Muscle of leg (tissue), 11 donors: ENCODE data around the gene TMEM252. TPM values are rescaled to one million over a fixed set of nuclear protein-coding genes. Genes with fewer than 3 reads are reported as not detected.

Experiments used
- DNase-seq: peaks from one replicate; pipeline ENCODE4 v3.0.0; 2013
- H3K27ac ChIP-seq: one replicate; pipeline ENCODE4 v1.5.1; 2013; ENCODE audit warnings: mild to moderate bottlenecking, low read length, control low read depth
- H3K27me3 ChIP-seq: one replicate; pipeline ENCODE4 v1.6.1; 2013; ENCODE audit warnings: low read length; ENCODE audit not compliant: control insufficient read depth, insufficient read depth
- H3K36me3 ChIP-seq: one replicate; pipeline ENCODE4 v1.6.1; 2013; ENCODE audit warnings: low read length; ENCODE audit not compliant: control insufficient read depth, insufficient read depth
- H3K4me1 ChIP-seq: one replicate; pipeline ENCODE4 v1.6.1; 2013; ENCODE audit warnings: low read length; ENCODE audit not compliant: control insufficient read depth, insufficient read depth
- H3K4me3 ChIP-seq: one replicate; pipeline ENCODE4 v1.5.1; 2013; ENCODE audit warnings: low read length, control low read depth
- H3K9me3 ChIP-seq: replicated peaks from 2 replicates; pipeline ENCODE4 v1.6.1; 2013; ENCODE audit warnings: low read depth, low read length; ENCODE audit not compliant: control insufficient read depth
- WGBS: methylation state at CpG from one replicate; pipeline ENCODE4 v1.1.5; 2013; ENCODE audit warnings: missing lambda C conversion rate; ENCODE audit not compliant: insufficient coverage; 5-methylcytosine and 5-hydroxymethylcytosine counted together
- polyA plus RNA-seq, 8 donors: library from polyadenylated mRNA; unstranded; fragments of 120-200 nt; gene quantifications; one replicate each; pipeline versions ENCODE4 v1.2.1 to v1.2.3, GENCODE V29; 2013; ENCODE audit warnings: inconsistent platforms in 1 of 8, low replicate concordance in 1 of 8; ENCODE audit not compliant: insufficient read length in 8 of 8, insufficient read depth in 1 of 8
- total RNA-seq: library from RNA; stranded (reverse); fragments of 120-200 nt; gene quantifications from one replicate; pipeline ENCODE4 v1.2.4, GENCODE V29; 2013

Gene TMEM252
- total and polyA plus RNA-seq, 9 donors, result 0.09 to 2.4 (median 1.4) TPM

DNA sequence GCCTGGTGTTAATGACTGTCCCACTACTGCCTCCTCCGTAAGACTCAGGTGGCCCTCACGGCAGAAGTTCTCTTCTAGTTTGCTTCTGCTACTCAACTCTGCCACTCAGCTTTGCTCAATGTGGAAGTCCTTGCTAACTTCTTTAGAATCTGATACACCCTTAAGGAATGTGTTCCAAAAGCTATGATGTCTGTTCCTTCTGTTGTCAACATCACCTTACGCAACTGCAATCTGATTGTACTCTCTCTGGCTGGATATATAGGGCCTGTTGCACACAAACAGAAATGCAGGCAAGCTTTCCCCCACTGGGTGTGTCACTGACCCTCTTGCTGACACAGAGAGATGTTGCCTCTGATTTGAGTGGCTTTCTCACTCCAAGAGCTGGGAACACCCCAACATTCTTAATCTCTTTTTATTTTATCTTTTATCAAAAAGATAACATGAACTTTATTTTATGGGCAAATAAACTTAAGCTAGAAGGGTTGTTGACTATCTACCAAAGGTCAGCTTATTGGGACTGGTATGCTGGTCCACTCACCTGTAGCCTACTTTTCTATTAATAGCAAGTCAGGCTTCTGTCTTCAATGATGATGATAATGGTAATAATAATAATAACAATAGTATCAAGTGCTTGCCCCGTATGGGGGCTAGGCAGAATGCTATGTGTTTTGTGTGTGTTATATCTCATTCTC lies 25.2 kb downstream of the TMEM252 start:
- no peak for DNase-seq

DNA sequence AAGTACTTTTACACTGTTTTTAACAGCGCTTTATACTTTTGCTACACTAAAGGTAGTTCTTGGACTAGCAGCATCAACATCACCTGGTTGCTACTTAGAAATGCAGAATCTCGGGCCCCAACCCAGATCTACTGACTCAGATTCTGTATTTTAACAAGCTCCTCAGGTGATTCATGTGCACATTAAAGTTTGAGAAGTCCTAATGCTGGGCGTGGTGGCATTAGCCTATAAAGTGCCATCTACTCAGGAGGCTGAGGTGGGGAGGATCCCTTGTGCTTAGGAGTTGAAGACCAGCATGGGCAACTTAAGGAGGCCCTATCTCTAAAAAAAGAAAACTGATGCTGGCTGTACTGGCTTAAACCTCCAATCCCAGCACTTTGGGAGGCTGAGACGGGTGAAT lies 26.7 kb downstream of the TMEM252 start:
- no peaks in the 10 kb centered on the region for H3K36me3 ChIP-seq
- no peak for DNase-seq
- H3K9me3 ChIP-seq, result no peaks in the 10 kb centered on the region
- H3K4me3 ChIP-seq, result no peak overlapping the region
- H3K27ac ChIP-seq, result no peak overlapping the region
- no peaks in the 10 kb centered on the region for H3K4me1 ChIP-seq
- WGBS, result 89% methylated on average over 1 of the region's 4 CpGs
- H3K27me3 ChIP-seq, result no peaks in the 10 kb centered on the region

More for the DNA sequence above, 25.2 kb downstream of the TMEM252 start:
- Histone ChIP-seq H3K4me3 (no peak overlapping the region), H3K4me1 (no peaks in the 10 kb centered on the region), H3K27ac (no peak overlapping the region), H3K27me3 (no peaks in the 10 kb centered on the region), H3K9me3 (no peaks in the 10 kb centered on the region), H3K36me3 (no peaks in the 10 kb centered on the region)
- 92% methylated on average over 2 of the region's 4 CpGs for WGBS

GRCh38 chr9:68513385-68513784 lies 27.3 kb downstream of the TMEM252 start:
- H3K4me1 ChIP-seq, result no peaks in the 10 kb centered on the region
- H3K4me3 ChIP-seq, result no peak overlapping the region
- DNase-seq, result no peak
- H3K27me3 ChIP-seq, result no peaks in the 10 kb centered on the region
- no peaks in the 10 kb centered on the region for H3K9me3 ChIP-seq
- no peak overlapping the region for H3K27ac ChIP-seq
- no peaks in the 10 kb centered on the region for H3K36me3 ChIP-seq
- WGBS, result 20% methylated on average over 1 of the region's 3 CpGs

DNA sequence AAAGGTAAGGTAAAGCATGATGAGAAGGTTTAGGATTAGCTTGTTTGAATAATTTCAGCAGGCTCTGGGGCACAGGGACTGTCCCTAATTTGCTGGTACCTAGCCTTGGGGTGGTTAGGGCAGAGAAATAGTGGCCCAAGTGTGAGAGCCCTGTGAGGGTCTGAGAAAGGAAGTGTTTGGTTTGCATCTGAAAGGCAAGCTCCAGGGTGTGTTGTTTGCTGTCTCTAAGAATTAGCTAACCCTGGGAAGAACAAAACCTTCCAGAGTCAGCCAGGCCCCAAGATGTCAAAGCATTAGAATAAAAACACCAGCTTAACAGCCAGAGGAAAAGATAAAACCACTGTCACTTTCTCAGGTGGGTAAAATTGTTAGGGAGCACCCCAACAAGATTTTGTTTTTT lies 31.0 kb downstream of the TMEM252 start:
- Histone ChIP-seq H3K27me3 (no peaks in the 10 kb centered on the region), H3K36me3 (no peaks in the 10 kb centered on the region), H3K27ac (no peak overlapping the region), H3K9me3 (no peaks in the 10 kb centered on the region), H3K4me3 (no peak overlapping the region), H3K4me1 (peaks cover 5% of the 10 kb centered on the region)
- no peak for DNase-seq

DNA sequence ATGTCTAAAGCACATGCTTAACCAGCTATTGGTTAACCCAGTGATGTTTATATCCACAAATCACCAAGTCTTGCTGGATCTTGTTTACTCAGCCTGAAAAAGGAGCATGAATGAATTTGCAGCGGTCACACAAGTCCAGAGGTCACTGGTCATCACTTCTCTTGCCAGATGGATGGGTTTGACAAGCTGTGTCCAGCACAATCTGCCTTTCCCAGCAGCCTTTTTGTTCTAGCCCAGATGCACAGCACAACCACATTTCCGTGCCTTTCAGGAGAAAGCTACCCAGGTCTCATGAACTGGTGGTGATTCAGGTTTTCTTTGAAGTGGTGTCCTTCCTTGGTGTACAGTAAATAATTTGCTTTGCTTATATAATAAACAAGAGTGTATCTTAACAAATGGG lies 32.1 kb downstream of the TMEM252 start:
- no peak overlapping the region for H3K27ac ChIP-seq
- peaks cover 3% of the 10 kb centered on the region for H3K36me3 ChIP-seq
- no peaks in the 10 kb centered on the region for H3K27me3 ChIP-seq
- H3K4me3 ChIP-seq, result no peak overlapping the region
- DNase-seq, result no peak
- peaks cover 5% of the 10 kb centered on the region for H3K4me1 ChIP-seq
- H3K9me3 ChIP-seq, result no peaks in the 10 kb centered on the region
- 88% methylated on average over 1 of the region's 2 CpGs for WGBS

- Histone ChIP-seq H3K4me3 (no peak overlapping the region), H3K9me3 (no peaks in the 10 kb centered on the region), H3K27ac (no peak overlapping the region), H3K36me3 (peaks cover 3% of the 10 kb centered on the region), H3K4me1 (peaks cover 5% of the 10 kb centered on the region), H3K27me3 (no peaks in the 10 kb centered on the region)
- DNase-seq, result no peak
- WGBS, result no CpG with 5 or more reads among the region's 2 CpGs
Measured at GRCh38 chr9:68507806-68508145, 32.9 kb downstream of the TMEM252 start.

GRCh38 chr9:68507130-68507805 lies 33.4 kb downstream of the TMEM252 start:
- peak; percentile 60 for DNase-seq
- Histone ChIP-seq H3K36me3 (peaks cover 3% of the 10 kb centered on the region), H3K27me3 (no peaks in the 10 kb centered on the region), H3K9me3 (no peaks in the 10 kb centered on the region), H3K4me1 (peaks cover 8% of the 10 kb centered on the region), H3K27ac (no peak overlapping the region), H3K4me3 (no peak overlapping the region)
- no CpG with 5 or more reads among the region's 7 CpGs for WGBS

- H3K27ac ChIP-seq, result no peak overlapping the region
- H3K27me3 ChIP-seq, result no peaks in the 10 kb centered on the region
- DNase-seq, result no peak
- H3K36me3 ChIP-seq, result peaks cover 3% of the 10 kb centered on the region
- no peaks in the 10 kb centered on the region for H3K9me3 ChIP-seq
- no peak overlapping the region for H3K4me3 ChIP-seq
- H3K4me1 ChIP-seq, result peaks cover 8% of the 10 kb centered on the region
- no CpG with 5 or more reads among the region's 1 CpG for WGBS
Measured at GRCh38 chr9:68506551-68506950, 34.1 kb downstream of the TMEM252 start.

GRCh38 chr9:68505681-68506409 lies 34.8 kb downstream of the TMEM252 start:
- no peak overlapping the region for H3K4me3 ChIP-seq
- H3K27me3 ChIP-seq, result no peaks in the 10 kb centered on the region
- H3K4me1 ChIP-seq, result peaks cover 8% of the 10 kb centered on the region
- peak overlapping the region; percentile 8 for H3K27ac ChIP-seq
- H3K9me3 ChIP-seq, result no peaks in the 10 kb centered on the region
- peaks cover 3% of the 10 kb centered on the region for H3K36me3 ChIP-seq
- peak; percentile 53 for DNase-seq
- WGBS, result 53% methylated on average over 4 of the region's 4 CpGs

GRCh38 chr9:68502279-68502678 lies 38.4 kb downstream of the TMEM252 start:
- Histone ChIP-seq H3K9me3 (no peaks in the 10 kb centered on the region), H3K4me3 (no peak overlapping the region), H3K4me1 (peaks cover 9% of the 10 kb centered on the region), H3K27me3 (no peaks in the 10 kb centered on the region), H3K36me3 (peaks cover 3% of the 10 kb centered on the region), H3K27ac (peak overlapping the region; percentile 6)
- no peak for DNase-seq
- no CpG with 5 or more reads among the region's 4 CpGs for WGBS
